Spleen (tissue), 7 donors: ENCODE measurements around the gene FAAP100.

Experiments
- CTCF ChIP-seq, 11 experiments: fragments of 200-600 bp in 7 of 11; fragments of 450-650 bp in 4 of 11; sonication (generic) in 4 of 11; IDR thresholded peaks in 8 of 11; conservative IDR thresholded peaks in 3 of 11; 1 replicate in 7 of 11; 2 replicates in 4 of 11; pipeline versions ENCODE4 v1.4.0 to v1.8.0; 2016 to 2021; ENCODE audit warnings: antibody characterized with exemption in 11 of 11, inconsistent platforms in 4 of 11, mild to moderate bottlenecking in 1 of 11
- POLR2A ChIP-seq, 3 donors: fragments of 450-650 bp; IDR thresholded peaks; one replicate each; pipeline ENCODE4 v1.5.1; 2017; ENCODE audit warnings: antibody characterized with exemption in 3 of 3, mild to moderate bottlenecking in 1 of 3
- POLR2AphosphoS5 ChIP-seq, 3 donors: sonication (generic); formaldehyde crosslinking; IDR thresholded peaks; one replicate each; pipeline ENCODE4 v1.5.1; 2017; ENCODE audit warnings: antibody characterized with exemption in 3 of 3
- donor health status: DM: no; HTN: no; CAD: no; lungs with moderate emphysema.
- donor health status: DM: no; HTN: no; CAD: no.
- donor health status: DM: no; HTN: no; CAD: no.

DNA sequence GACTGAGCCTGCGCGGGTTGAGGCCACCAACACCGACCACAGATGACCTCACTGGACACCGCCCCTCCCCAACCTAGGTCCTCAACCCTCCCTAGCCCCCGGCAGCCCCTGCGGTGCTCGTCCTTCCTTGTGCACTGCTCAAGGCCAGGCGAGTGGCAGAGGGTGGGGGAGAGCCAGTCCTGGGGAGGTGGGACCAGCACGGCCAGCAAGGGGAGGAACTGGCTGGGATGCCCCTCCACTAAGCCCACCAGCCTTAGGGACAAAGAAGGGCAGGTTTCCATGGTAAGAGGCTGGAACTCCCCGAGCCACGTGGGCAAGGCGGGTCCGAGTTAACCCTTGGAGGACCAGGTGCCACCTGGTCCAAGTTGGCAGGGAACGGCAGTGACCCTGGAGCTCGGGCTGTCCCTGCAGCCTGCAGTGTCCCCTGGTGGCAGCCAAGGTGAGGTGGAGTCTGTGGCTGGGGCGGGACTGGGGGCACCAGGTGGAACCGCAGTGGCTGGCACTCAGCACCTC, 14.8 kb downstream of the FAAP100 start:
- peak; percentile 13 to 81 (median 70) for TF ChIP-seq CTCF (IDR thresholded peaks at IDR 0.05 in 8 of 11, conservative IDR thresholded peaks at IDR 0.05 in 3 of 11)
- no peak for TF ChIP-seq POLR2A (IDR thresholded peaks at IDR 0.05)
- peak; percentile 28 to 67 (median 48) for TF ChIP-seq POLR2AphosphoS5 (IDR thresholded peaks at IDR 0.05)
